ENCODE data around the gene SS18L1. TPM values are rescaled to one million over a fixed set of nuclear protein-coding genes. Genes with fewer than 3 reads are reported as not detected.

SS18L1 gene
- polyA plus RNA-seq, 1 of the 3 experiments (the other 2 are of a cell fraction): 10.7 TPM

- Histone ChIP-seq H3K9me3 (no peaks in the 10 kb centered on the region), H3K27me3 (ENCODE audit: insufficient read depth) (no peaks in the 10 kb centered on the region), H3K36me3 (replicated peaks in 1 of 2; ENCODE audit: control insufficient read depth in 1 of 2, insufficient read depth in 2 of 2, low read length in 1 of 2) (peaks cover 7 to 25% of the 10 kb centered on the region in 2 experiments), H3F3A (replicated peaks; ENCODE audit: insufficient read depth) (no peaks in the 10 kb centered on the region), H3K79me2 (ENCODE audit: insufficient read depth) (peaks cover 63% of the 10 kb centered on the region), H3K9me2 (no peaks in the 10 kb centered on the region), H3K4me3 (ENCODE audit: low read depth in 2 of 2, low read length in 1 of 2) (no peak overlapping the region), H2AFZ (ENCODE audit: low read depth) (no peak overlapping the region), H3K27ac (ENCODE audit: low read depth in 2 of 2, low read length in 1 of 2) (no peak overlapping the region), H3K4me2 (no peak overlapping the region), H3K9ac (no peak overlapping the region), H4K20me1 (ENCODE audit: insufficient read depth) (peaks cover 51% of the 10 kb centered on the region), H3K4me1 (ENCODE audit: control insufficient read depth in 1 of 2, insufficient read depth in 2 of 2, low read depth in 1 of 2, low read length in 1 of 2) (peaks cover 0 to 5% of the 10 kb centered on the region in 2 experiments; a peak in 1 of 4 replicates)
- no peak for TF ChIP-seq CTCF (IDR thresholded peaks at IDR 0.05)
- TF ChIP-seq GABPA (IDR thresholded peaks at IDR 0.05; ENCODE audit: low read depth): no peak
- TF ChIP-seq TEAD4 (IDR thresholded peaks at IDR 0.05; ENCODE audit: borderline replicate concordance, insufficient read depth): no peak
- TF ChIP-seq USF2 (IDR thresholded peaks at IDR 0.05; ENCODE audit: borderline replicate concordance, low read depth, low read length): no peak
- no peak for TF ChIP-seq ZBTB33 (IDR thresholded peaks at IDR 0.05; ENCODE audit: borderline replicate concordance, low read depth)
- TF ChIP-seq GATA2 (CRISPR knock-in tag; IDR thresholded peaks at IDR 0.05): no peak
- no peak for TF ChIP-seq EZH2phosphoT487 (IDR thresholded peaks at IDR 0.05; ENCODE audit: borderline replicate concordance, low read depth)
- TF ChIP-seq POLR2AphosphoS5 (IDR thresholded peaks at IDR 0.05; ENCODE audit: low read depth, low read length): no peak
- TF ChIP-seq SIN3A (IDR thresholded peaks at IDR 0.05; ENCODE audit: borderline replicate concordance, low read depth, low read length): no peak
- no peak for TF ChIP-seq MXI1 (IDR thresholded peaks at IDR 0.05; ENCODE audit: low read depth, low read length)
- TF ChIP-seq IRF3 (IDR thresholded peaks at IDR 0.05; ENCODE audit: low read depth, low read length): no peak
- no peak for TF ChIP-seq RCOR1 (IDR thresholded peaks at IDR 0.05; ENCODE audit: low read length)
- TF ChIP-seq YY1 (IDR thresholded peaks at IDR 0.05; ENCODE audit: low read depth): no peak
- no peak for TF ChIP-seq USF1 (IDR thresholded peaks at IDR 0.05; ENCODE audit: borderline replicate concordance, low read depth)
- TF ChIP-seq PBX3 (IDR thresholded peaks at IDR 0.05): no peak
- no peak for TF ChIP-seq FOSL2 (IDR thresholded peaks at IDR 0.05; ENCODE audit: borderline replicate concordance, low read depth)
- DNase-seq: no peak
- ChIA-PET CTCF (interaction anchor here (0.6 to 2.0 kb wide), 2 partner anchors 10 to 12 kb away, joined by 4 to 23 read pairs; no protein-coding TSS in a partner anchor), POLR2A (no interaction called here)
- WGBS (ENCODE audit: low lambda C conversion rate): 94% methylated on average over 10 of the region's 12 CpGs
Observed at GRCh38 chr20:62158088-62158400, 14.5 kb downstream of the SS18L1 start.

Measured in SK-N-SH (cell line).